B cell (primary cell): ENCODE measurements around the gene ASCL5. TPM values are rescaled to one million over a fixed set of nuclear protein-coding genes. Genes with fewer than 3 reads are reported as not detected.

ENCODE experiments used
- ATAC-seq: fragments of 200-7000 bp; cut with Tn5 transposase; one replicate; pipeline ENCODE4 v1.10.0; 2021; ENCODE audit warnings: low read depth, mild to moderate bottlenecking, moderate number of reproducible peaks, moderate library complexity
- CTCF ChIA-PET: fragments of 350-600 bp; sonication (Branson Sonifier 250); formaldehyde crosslinking; loops from one replicate; lab custom pipeline; 2021; ENCODE audit warnings: antibody characterized with exemption, inconsistent platforms; lab: Charles Lee
- POLR2A ChIA-PET: fragments of 350-600 bp; sonication (Branson Sonifier 250); formaldehyde crosslinking; loops from one replicate; lab custom pipeline; 2021; ENCODE audit warnings: antibody characterized with exemption; lab: Charles Lee
- DNase-seq: peaks from one replicate; pipeline ENCODE4 v3.0.0; 2013
- H2AFZ ChIP-seq: 2 replicates; pipeline ENCODE4 v1.6.1; 2012; ENCODE audit warnings: mild to moderate bottlenecking, low read depth, low read length; ENCODE audit not compliant: insufficient read depth, poor library complexity, severe bottlenecking
- H3K27ac ChIP-seq, 2 donors: 1 replicate in 1 of 2; 2 replicates in 1 of 2; pipeline ENCODE4 v1.5.1; 2012 to 2013; ENCODE audit warnings: low read length in 2 of 2, mild to moderate bottlenecking in 2 of 2, moderate library complexity in 1 of 2
- H3K27me3 ChIP-seq, 4 experiments: fragments of 200-600 bp in 1 of 4; sonication (generic) in 1 of 4; replicated peaks in 1 of 4; 1 replicate in 2 of 4; 2 replicates in 2 of 4; pipeline versions ENCODE4 v1.6.1 to v1.7.0; 2013 to 2016; ENCODE audit warnings: low read length in 3 of 4, mild to moderate bottlenecking in 2 of 4, mixed read lengths in 1 of 4, moderate library complexity in 1 of 4; ENCODE audit not compliant: insufficient read depth in 4 of 4, control insufficient read depth in 3 of 4; ENCODE audit errors: control extremely low read depth in 1 of 4
- H3K36me3 ChIP-seq, 2 experiments: replicated peaks in 1 of 2; 1 replicate in 1 of 2; 2 replicates in 1 of 2; pipeline versions ENCODE4 v1.6.1 to v1.7.1; 2013; ENCODE audit warnings: low read length in 1 of 2; ENCODE audit not compliant: insufficient read depth in 2 of 2, control insufficient read depth in 1 of 2; ENCODE audit errors: control extremely low read depth in 1 of 2, extremely low read depth in 1 of 2
- H3K4me1 ChIP-seq, 2 donors: fragments of 200-600 bp in 1 of 2; sonication (generic) in 1 of 2; 1 replicate in 1 of 2; 2 replicates in 1 of 2; pipeline versions ENCODE4 v1.5.1 to v1.6.1; 2013 to 2017; ENCODE audit warnings: low read length in 2 of 2; ENCODE audit not compliant: control insufficient read depth in 2 of 2, insufficient read depth in 2 of 2
- H3K4me2 ChIP-seq: replicated peaks from 2 replicates; pipeline ENCODE3; 2012; ENCODE audit warnings: mild to moderate bottlenecking, low read depth, low read length; ENCODE audit not compliant: poor library complexity, severe bottlenecking
- H3K4me3 ChIP-seq, 5 experiments: fragments of 200-600 bp in 1 of 5; sonication (generic) in 1 of 5; 1 replicate in 3 of 5; 2 replicates in 2 of 5; pipeline versions ENCODE4 v1.5.1 to v1.7.0; 2011 to 2016; ENCODE audit warnings: low read length in 4 of 5, mild to moderate bottlenecking in 4 of 5, low read depth in 2 of 5, control low read depth in 1 of 5, moderate library complexity in 1 of 5; ENCODE audit not compliant: insufficient read depth in 1 of 5; ENCODE audit errors: control extremely low read depth in 1 of 5, extremely low read depth in 1 of 5
- H3K79me2 ChIP-seq: fragments of 200-600 bp; sonication (generic); one replicate; pipeline ENCODE4 v1.6.0; 2016; ENCODE audit warnings: low read length; ENCODE audit not compliant: control insufficient read depth, insufficient read depth
- H3K9ac ChIP-seq: fragments of 200-600 bp; sonication (generic); 2 replicates; pipeline ENCODE4 v1.6.1; 2017; ENCODE audit warnings: mild to moderate bottlenecking, low read length, moderate library complexity
- H3K9me3 ChIP-seq, 3 donors: one replicate each; pipeline versions ENCODE4 v1.6.1 to v1.7.1; 2013; ENCODE audit warnings: low read length in 2 of 3; ENCODE audit not compliant: control insufficient read depth in 2 of 3, insufficient read depth in 1 of 3; ENCODE audit errors: control extremely low read depth in 1 of 3
- H4K20me1 ChIP-seq: 2 replicates; pipeline ENCODE4 v1.6.0; 2012; ENCODE audit warnings: mild to moderate bottlenecking, low read length; ENCODE audit not compliant: insufficient read depth, control insufficient read depth, poor library complexity, severe bottlenecking
- H3K27ac Mint-ChIP-seq: one replicate; pipeline ENCODE4 v1.8.0; 2021; ENCODE audit warnings: mixed read lengths
- H3K27me3 Mint-ChIP-seq: one replicate; pipeline ENCODE4 v1.8.0; 2021; ENCODE audit warnings: mixed read lengths
- H3K4me1 Mint-ChIP-seq: one replicate; pipeline ENCODE4 v1.8.0; 2021; ENCODE audit warnings: mixed read lengths
- H3K4me3 Mint-ChIP-seq: one replicate; pipeline ENCODE4 v1.8.0; 2021; ENCODE audit warnings: mixed read lengths
- H3K9me3 Mint-ChIP-seq: one replicate; pipeline ENCODE4 v1.8.0; 2022; ENCODE audit warnings: mixed read lengths; ENCODE audit not compliant: insufficient read depth
- EZH2 ChIP-seq: IDR thresholded peaks from 2 replicates; pipeline ENCODE4 v1.6.1; 2012; ENCODE audit warnings: borderline replicate concordance, low read depth, mild to moderate bottlenecking, moderate library complexity, low read length; ENCODE audit not compliant: insufficient read depth, poor library complexity, severe bottlenecking
- WGBS: methylation state at CpG from one replicate; pipeline ENCODE4 v1.1.5; 2013; ENCODE audit warnings: missing lambda C conversion rate; ENCODE audit not compliant: insufficient coverage; 5-methylcytosine and 5-hydroxymethylcytosine counted together
- intact Hi-C: fragments of 100-400 bp; cut with micrococcal nuclease; formaldehyde crosslinking; loops from one replicate; pipeline ENCODE4 v1.10.0; 2022
- polyA plus RNA-seq: library from polyadenylated mRNA; depleted of rRNA; stranded (reverse); fragments of >200 nt; gene quantifications from 2 replicates; pipeline ENCODE4 v1.2.3, GENCODE V29; 2012
- total RNA-seq, 2 donors: library from RNA; stranded (reverse); fragments of 120-200 nt in 1 of 2; gene quantifications; 1 replicate in 1 of 2; 2 replicates in 1 of 2; pipeline versions ENCODE4 v1.2.3 to v1.2.4, GENCODE V29; 2013 to 2022
- TF ChIP-seq, protein P1 (sequence below): fragments of 200-600 bp; IDR thresholded peaks from one replicate; pipeline ENCODE4 v1.8.0; 2022; ENCODE audit warnings: antibody characterized with exemption, mild to moderate bottlenecking

The ASCL5 gene
- total and polyA plus RNA-seq, 2 donors (not counting 1 experiment from before 2014, with no cell fraction given), result not detected

DNA sequence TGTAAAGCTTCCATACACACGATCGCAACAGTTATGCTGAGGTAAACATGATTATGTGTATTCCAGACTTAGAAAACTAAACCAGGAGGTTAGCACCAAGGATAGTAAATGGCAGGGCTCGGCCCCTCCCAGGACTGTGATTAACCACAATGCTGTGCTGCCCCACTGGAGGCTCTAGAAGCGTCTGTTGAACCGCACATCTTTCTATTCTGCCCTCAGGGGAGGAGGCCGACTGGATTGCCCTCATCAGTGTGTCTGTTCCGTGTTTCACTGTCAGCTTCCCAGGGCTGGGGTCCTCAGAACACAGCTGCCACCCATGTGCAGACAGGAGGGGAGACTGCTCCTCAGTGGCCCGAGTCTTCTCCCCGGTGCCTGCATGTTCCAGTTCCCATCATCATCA, 12.8 kb upstream of the ASCL5 start:
- no peak overlapping the region for H3K27ac ChIP-seq
- POLR2A ChIA-PET, result no interaction called here
- no peaks in the 10 kb centered on the region for H3K9me3 ChIP-seq
- WGBS, result 84% methylated on average over 8 of the region's 9 CpGs
- TF ChIP-seq, protein P1, sequence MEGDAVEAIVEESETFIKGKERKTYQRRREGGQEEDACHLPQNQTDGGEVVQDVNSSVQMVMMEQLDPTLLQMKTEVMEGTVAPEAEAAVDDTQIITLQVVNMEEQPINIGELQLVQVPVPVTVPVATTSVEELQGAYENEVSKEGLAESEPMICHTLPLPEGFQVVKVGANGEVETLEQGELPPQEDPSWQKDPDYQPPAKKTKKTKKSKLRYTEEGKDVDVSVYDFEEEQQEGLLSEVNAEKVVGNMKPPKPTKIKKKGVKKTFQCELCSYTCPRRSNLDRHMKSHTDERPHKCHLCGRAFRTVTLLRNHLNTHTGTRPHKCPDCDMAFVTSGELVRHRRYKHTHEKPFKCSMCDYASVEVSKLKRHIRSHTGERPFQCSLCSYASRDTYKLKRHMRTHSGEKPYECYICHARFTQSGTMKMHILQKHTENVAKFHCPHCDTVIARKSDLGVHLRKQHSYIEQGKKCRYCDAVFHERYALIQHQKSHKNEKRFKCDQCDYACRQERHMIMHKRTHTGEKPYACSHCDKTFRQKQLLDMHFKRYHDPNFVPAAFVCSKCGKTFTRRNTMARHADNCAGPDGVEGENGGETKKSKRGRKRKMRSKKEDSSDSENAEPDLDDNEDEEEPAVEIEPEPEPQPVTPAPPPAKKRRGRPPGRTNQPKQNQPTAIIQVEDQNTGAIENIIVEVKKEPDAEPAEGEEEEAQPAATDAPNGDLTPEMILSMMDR, result no peak
- no peak for TF ChIP-seq EZH2
- DNase-seq, result no peak
- Mint-ChIP-seq H3K9me3 (no peaks in the 10 kb centered on the region), H3K27ac (no peak overlapping the region), H3K4me1 (peaks cover 4% of the 10 kb centered on the region), H3K4me3 (no peak overlapping the region), H3K27me3 (no peaks in the 10 kb centered on the region)
- no peak overlapping the region for H3K9ac ChIP-seq
- H2AFZ ChIP-seq, result no peak overlapping the region
- H3K27me3 ChIP-seq, result no peaks in the 10 kb centered on the region
- CTCF ChIA-PET, result no interaction called here
- H3K4me3 ChIP-seq, result no peak overlapping the region
- no peak for ATAC-seq
- no peaks in the 10 kb centered on the region for H4K20me1 ChIP-seq
- no peaks in the 10 kb centered on the region for H3K79me2 ChIP-seq
- peaks cover 0 to 39% of the 10 kb centered on the region in 2 experiments for H3K36me3 ChIP-seq
- no peak overlapping the region for H3K4me2 ChIP-seq
- H3K4me1 ChIP-seq, result peaks cover 0 to 6% of the 10 kb centered on the region in 2 donors
- intact Hi-C loops, result no loop called here

DNA sequence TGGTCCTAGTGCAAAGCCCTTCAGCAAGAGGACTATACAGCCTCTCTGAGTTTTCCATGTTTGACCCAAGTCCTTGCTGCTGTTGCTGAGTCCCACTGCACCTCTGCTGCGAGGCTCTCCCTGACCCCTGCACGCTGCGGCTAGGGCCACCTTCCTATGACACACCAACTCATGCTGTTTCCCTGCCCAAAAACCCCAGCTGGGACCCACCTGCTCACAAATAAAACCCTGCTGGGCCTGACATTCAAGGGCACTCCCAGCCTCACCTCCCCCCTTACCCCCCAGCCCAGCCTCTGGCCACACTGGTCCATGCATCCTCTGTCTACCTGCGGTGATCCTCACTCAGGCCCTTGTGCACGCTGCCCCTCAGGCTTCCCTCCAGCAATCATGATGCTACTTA, 12.3 kb upstream of the ASCL5 start:
- Histone ChIP-seq H3K79me2 (no peaks in the 10 kb centered on the region), H4K20me1 (no peaks in the 10 kb centered on the region), H3K9ac (no peak overlapping the region), H3K27ac (no peak overlapping the region), H3K27me3 (no peaks in the 10 kb centered on the region), H3K9me3 (no peaks in the 10 kb centered on the region), H3K4me3 (no peak overlapping the region), H3K4me1 (peaks cover 0 to 6% of the 10 kb centered on the region in 2 donors), H3K36me3 (peaks cover 0 to 34% of the 10 kb centered on the region in 2 experiments), H2AFZ (no peak overlapping the region), H3K4me2 (no peak overlapping the region)
- Mint-ChIP-seq H3K4me1 (peaks cover 4% of the 10 kb centered on the region), H3K4me3 (no peak overlapping the region), H3K27me3 (no peaks in the 10 kb centered on the region), H3K9me3 (no peaks in the 10 kb centered on the region), H3K27ac (no peak overlapping the region)
- ChIA-PET CTCF (interaction anchor here (1.2 kb wide), 1 partner anchor 10 kb away, joined by 3 read pairs; no protein-coding TSS in a partner anchor), POLR2A (no interaction called here)
- DNase-seq (no peak), ATAC-seq (no peak)
- WGBS, result 97% methylated on average over 5 of the region's 5 CpGs
- TF ChIP-seq EZH2, result no peak
- TF ChIP-seq, protein P1, result no peak
- intact Hi-C loops, result no loop called here
